Common myeloid progenitor, CD34-positive (primary cell): ENCODE results near the gene PLK4.

Experiments
- CTCF ChIA-PET: fragments of 350-600 bp; sonication (Branson Sonifier 250); formaldehyde crosslinking; loops from one replicate; lab custom pipeline; 2021; ENCODE audit warnings: antibody characterized with exemption; lab: Charles Lee
- POLR2A ChIA-PET: fragments of 350-600 bp; sonication (Branson Sonifier 250); formaldehyde crosslinking; loops from one replicate; lab custom pipeline; 2021; ENCODE audit warnings: antibody characterized with exemption; lab: Charles Lee
- DNase-seq, 3 donors: peaks; one replicate each; pipeline versions ENCODE4 v3.0.0 to v3.0.0-alpha.2; 2013
- H3K27ac ChIP-seq, 2 experiments: 1 replicate in 1 of 2; 2 replicates in 1 of 2; pipeline ENCODE4 v1.7.0; 2013; ENCODE audit warnings: inconsistent platforms in 2 of 2, low read length in 2 of 2, mild to moderate bottlenecking in 2 of 2, low read depth in 1 of 2, moderate library complexity in 1 of 2; ENCODE audit not compliant: severe bottlenecking in 2 of 2, insufficient read depth in 1 of 2, poor library complexity in 1 of 2
- H3K27me3 ChIP-seq, 5 experiments: replicated peaks in 2 of 5; 1 replicate in 3 of 5; 2 replicates in 2 of 5; pipeline versions ENCODE4 v1.6.1 to v1.7.0; 2013; ENCODE audit warnings: low read length in 4 of 5, mild to moderate bottlenecking in 2 of 5, moderate library complexity in 2 of 5, inconsistent platforms in 1 of 5; ENCODE audit not compliant: insufficient read depth in 5 of 5, control insufficient read depth in 4 of 5
- H3K36me3 ChIP-seq, 4 experiments: 1 replicate in 2 of 4; 2 replicates in 2 of 4; pipeline versions ENCODE4 v1.6.1 to v1.7.0; 2013; ENCODE audit warnings: low read length in 3 of 4, control low read depth in 1 of 4, mild to moderate bottlenecking in 1 of 4; ENCODE audit not compliant: control insufficient read depth in 4 of 4, insufficient read depth in 4 of 4
- H3K4me1 ChIP-seq, 4 experiments: 1 replicate in 3 of 4; 2 replicates in 1 of 4; pipeline versions ENCODE4 v1.6.1 to v1.7.1; 2013; ENCODE audit warnings: low read length in 3 of 4, mild to moderate bottlenecking in 3 of 4, control low read depth in 1 of 4, inconsistent platforms in 1 of 4, moderate library complexity in 1 of 4; ENCODE audit not compliant: control insufficient read depth in 4 of 4, insufficient read depth in 4 of 4; ENCODE audit errors: control extremely low read depth in 1 of 4
- H3K4me3 ChIP-seq, 7 experiments: 1 replicate in 4 of 7; 2 replicates in 3 of 7; pipeline versions ENCODE4 v1.5.1 to v1.7.0; 2013; ENCODE audit warnings: mild to moderate bottlenecking in 7 of 7, low read length in 6 of 7, moderate library complexity in 6 of 7, inconsistent platforms in 2 of 7, low read depth in 2 of 7, control low read depth in 1 of 7; ENCODE audit not compliant: insufficient read depth in 4 of 7, control insufficient read depth in 1 of 7; ENCODE audit errors: extremely low read depth in 1 of 7
- H3K9me3 ChIP-seq, 5 experiments: 1 replicate in 4 of 5; 2 replicates in 1 of 5; pipeline versions ENCODE4 v1.6.1 to v1.7.1; 2013; ENCODE audit warnings: low read length in 4 of 5, mild to moderate bottlenecking in 2 of 5, inconsistent platforms in 1 of 5, low read depth in 1 of 5, moderate library complexity in 1 of 5; ENCODE audit not compliant: control insufficient read depth in 4 of 5, insufficient read depth in 2 of 5; ENCODE audit errors: control extremely low read depth in 1 of 5
- WGBS: methylation state at CpG from one replicate; pipeline ENCODE4 v1.1.5; 2013; ENCODE audit not compliant: insufficient coverage; 5-methylcytosine and 5-hydroxymethylcytosine counted together

Gene PLK4

GRCh38 chr4:127870688-127871087, 10.0 kb upstream of the PLK4 start:
- H3K36me3 ChIP-seq, result no peaks in the 10 kb centered on the region
- DNase-seq, result no peak
- H3K27ac ChIP-seq, result no peak overlapping the region
- H3K4me3 ChIP-seq, result no peak overlapping the region
- H3K9me3 ChIP-seq, result no peaks in the 10 kb centered on the region
- CTCF ChIA-PET, result no interaction called here
- no peaks in the 10 kb centered on the region for H3K27me3 ChIP-seq
- peaks cover 0 to under 1% (median 0%) of the 10 kb centered on the region in 4 experiments for H3K4me1 ChIP-seq
- POLR2A ChIA-PET, result no interaction called here
- WGBS, result 92% methylated on average over 3 of the region's 3 CpGs

GRCh38 chr4:127875791-127876190, 4.9 kb upstream of the PLK4 start:
- Histone ChIP-seq H3K4me1 (peaks cover 0 to 11% (median 3%) of the 10 kb centered on the region in 4 experiments), H3K27ac (no peak overlapping the region), H3K9me3 (no peaks in the 10 kb centered on the region), H3K27me3 (no peaks in the 10 kb centered on the region), H3K36me3 (no peaks in the 10 kb centered on the region), H3K4me3 (no peak overlapping the region)
- ChIA-PET POLR2A (no interaction called here), CTCF (no interaction called here)
- DNase-seq, result no peak

DNA sequence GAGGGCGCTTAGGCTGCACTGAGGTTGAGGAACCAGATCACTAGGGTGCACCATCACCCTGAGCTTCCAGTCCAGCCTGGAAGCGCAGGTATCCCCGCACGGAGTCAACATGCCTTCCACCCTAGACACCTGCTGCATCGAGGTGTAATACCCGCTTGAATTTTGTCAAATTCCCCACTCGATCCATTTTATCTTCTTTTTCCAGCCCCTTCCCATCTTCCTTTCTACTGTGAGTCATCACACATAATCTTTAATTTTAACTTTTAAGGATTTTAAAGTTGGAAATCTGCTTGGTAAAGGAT, 821 bp downstream of the PLK4 start:
- peak in 1 of 3 donors; percentile 14 for DNase-seq
- H3K4me1 ChIP-seq, result peaks cover 5 to 19% (median 8%) of the 10 kb centered on the region in 4 experiments
- peaks cover 3 to 30% (median 7%) of the 10 kb centered on the region in 4 experiments for H3K36me3 ChIP-seq
- peak overlapping the region in 1 of 2 experiments; percentile 90 for H3K27ac ChIP-seq
- no peaks in the 10 kb centered on the region for H3K9me3 ChIP-seq
- peak overlapping the region; percentile 67 to 99 (median 98) for H3K4me3 ChIP-seq
- ChIA-PET CTCF (interaction anchor here (0.6 to 1.8 kb wide), 2 partner anchors 84 to 277 kb away, joined by 3 to 6 read pairs; partner anchors contain the start of genes ABHD18 and MFSD8), POLR2A (no interaction called here)
- WGBS, result 3% methylated on average over 7 of the region's 7 CpGs
- no peaks in the 10 kb centered on the region for H3K27me3 ChIP-seq

GRCh38 chr4:127888559-127888958, 7.9 kb downstream of the PLK4 start:
- no peak for DNase-seq
- Histone ChIP-seq H3K9me3 (no peaks in the 10 kb centered on the region), H3K27ac (no peak overlapping the region), H3K4me1 (no peaks in the 10 kb centered on the region), H3K36me3 (peaks cover 6 to 64% (median 24%) of the 10 kb centered on the region in 4 experiments), H3K4me3 (no peak overlapping the region), H3K27me3 (no peaks in the 10 kb centered on the region)
- ChIA-PET POLR2A (interaction anchor here (0.7 kb wide), 1 partner anchor 214 kb away, joined by 5 read pairs; no protein-coding TSS in a partner anchor), CTCF (interaction anchor here (1.4 kb wide), 1 partner anchor 8 kb away, joined by 3 read pairs; the partner anchor contains the start of gene PLK4)
- no CpG with 5 or more reads among the region's 1 CpG for WGBS

GRCh38 chr4:127889903-127890302, 9.2 kb downstream of the PLK4 start:
- ChIA-PET POLR2A (interaction anchor here (1.5 kb wide), 1 partner anchor 9 kb away, joined by 4 read pairs; the partner anchor contains the start of gene PLK4), CTCF (interaction anchor here (1.4 kb wide), 1 partner anchor 9 kb away, joined by 3 read pairs; the partner anchor contains the start of gene PLK4)
- 100% methylated on average over 1 of the region's 3 CpGs for WGBS
- Histone ChIP-seq H3K36me3 (peaks cover 6 to 67% (median 32%) of the 10 kb centered on the region in 4 experiments), H3K4me1 (no peaks in the 10 kb centered on the region), H3K9me3 (no peaks in the 10 kb centered on the region), H3K27me3 (no peaks in the 10 kb centered on the region), H3K4me3 (no peak overlapping the region), H3K27ac (no peak overlapping the region)
- DNase-seq, result no peak

GRCh38 chr4:127896069-127896468, 15.4 kb downstream of the PLK4 start:
- Histone ChIP-seq H3K4me3 (no peak overlapping the region), H3K4me1 (no peaks in the 10 kb centered on the region), H3K9me3 (no peaks in the 10 kb centered on the region), H3K27me3 (no peaks in the 10 kb centered on the region), H3K27ac (no peak overlapping the region), H3K36me3 (peaks cover 6 to 56% (median 27%) of the 10 kb centered on the region in 4 experiments)
- CTCF ChIA-PET, result no interaction called here
- no peak for DNase-seq
- WGBS, result no CpG with 5 or more reads among the region's 1 CpG
- POLR2A ChIA-PET, result interaction anchor here (0.6 kb wide), 1 partner anchor 147 kb away, joined by 3 read pairs; no protein-coding TSS in a partner anchor

GRCh38 chr4:127896528-127896927, 15.8 kb downstream of the PLK4 start:
- peaks cover 6 to 51% (median 27%) of the 10 kb centered on the region in 4 experiments for H3K36me3 ChIP-seq
- H3K4me1 ChIP-seq, result no peaks in the 10 kb centered on the region
- POLR2A ChIA-PET, result interaction anchor here (0.6 kb wide), 1 partner anchor 147 kb away, joined by 3 read pairs; no protein-coding TSS in a partner anchor
- no peak overlapping the region for H3K4me3 ChIP-seq
- H3K9me3 ChIP-seq, result no peaks in the 10 kb centered on the region
- no peak overlapping the region for H3K27ac ChIP-seq
- DNase-seq, result no peak
- CTCF ChIA-PET, result no interaction called here
- no peaks in the 10 kb centered on the region for H3K27me3 ChIP-seq
- WGBS, result no CpG with 5 or more reads among the region's 1 CpG
